Transverse colon (tissue), 4 donors: ENCODE data around the gene KSR1.
"Not testable (repeated sequence)": the region's sequence is repeated elsewhere in the genome, so short reads cannot be mapped to it uniquely, and the experiment has no call there.

Experiments used
- CTCF ChIP-seq, 5 experiments: fragments of 200-600 bp in 3 of 5; fragments of 450-650 bp in 2 of 5; sonication (generic) in 3 of 5; IDR thresholded peaks; 1 replicate in 2 of 5; 2 replicates in 3 of 5; pipeline ENCODE4 v1.5.1; 2016 to 2017; ENCODE audit warnings: antibody characterized with exemption in 5 of 5, inconsistent platforms in 3 of 5, mild to moderate bottlenecking in 2 of 5, moderate library complexity in 1 of 5
- EP300 ChIP-seq: sonication (generic); formaldehyde crosslinking; IDR thresholded peaks from one replicate; pipeline ENCODE4 v1.6.1; 2017; ENCODE audit warnings: antibody characterized with exemption, low read depth
- POLR2A ChIP-seq: fragments of 450-650 bp; IDR thresholded peaks from one replicate; pipeline ENCODE4 v1.6.1; 2016; ENCODE audit warnings: antibody characterized with exemption, mild to moderate bottlenecking, moderate library complexity
- POLR2AphosphoS5 ChIP-seq, 3 donors: sonication (generic); formaldehyde crosslinking; IDR thresholded peaks; one replicate each; pipeline ENCODE4 v1.6.1; 2016; ENCODE audit warnings: antibody characterized with exemption in 3 of 3

DNA sequence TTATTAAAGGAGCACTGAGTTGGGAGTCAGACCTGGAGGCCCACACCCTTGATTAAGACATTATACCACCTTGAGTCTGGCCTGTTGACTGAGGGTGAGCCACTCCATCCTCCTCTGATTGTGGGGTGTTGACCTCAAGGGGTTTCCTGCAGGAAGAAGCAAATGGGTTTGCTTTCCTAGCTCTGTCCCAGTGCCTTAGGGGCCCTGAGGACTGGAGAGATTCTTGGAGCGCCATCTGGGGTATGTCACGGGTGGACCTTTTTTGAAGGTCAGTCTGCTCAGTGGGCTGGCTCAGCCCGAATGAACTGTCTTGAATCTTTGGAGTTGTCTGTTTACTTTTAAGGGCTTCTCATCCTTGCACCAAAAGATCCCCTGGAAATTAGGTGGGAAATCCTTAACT, 7.8 kb downstream of the KSR1 start:
- TF ChIP-seq EP300; POLR2A; CTCF (IDR thresholded peaks at IDR 0.05); POLR2AphosphoS5 (IDR thresholded peaks at IDR 0.05): not testable (repeated sequence)
